Activated T-cell treated with anti-CD3 and anti-CD28 coated beads, Interleukin-2, amount 50 U/mL, for 72 hours (primary cell): Measurements from ENCODE around the gene CUEDC1. TPM values are rescaled to one million over a fixed set of nuclear protein-coding genes. Genes with fewer than 3 reads are reported as not detected.

ENCODE experiments used
- ATAC-seq, 2 donors: fragments of 150-1000 bp; cut with Tn5 transposase; replicated peaks in 1 of 2; 2 replicates each; pipeline ENCODE4 v1.10.0; 2021; ENCODE audit warnings: moderate library complexity in 2 of 2, mild to moderate bottlenecking in 1 of 2
- DNase-seq, 2 donors: peaks; one replicate each; pipeline ENCODE4 v3.0.0; 2021 to 2022; ENCODE audit warnings: mixed read lengths in 1 of 2
- H3K27ac Mint-ChIP-seq: one replicate; pipeline ENCODE4 v1.8.0; 2022; ENCODE audit warnings: mild to moderate bottlenecking, moderate library complexity, mixed read lengths
- H3K27me3 Mint-ChIP-seq: one replicate; pipeline ENCODE4 v1.8.0; 2022; ENCODE audit warnings: low read depth, mixed read lengths
- H3K36me3 Mint-ChIP-seq, 2 donors: one replicate each; pipeline ENCODE4 v1.8.0; 2022; ENCODE audit warnings: mixed read lengths in 2 of 2, mild to moderate bottlenecking in 1 of 2; ENCODE audit not compliant: insufficient read depth in 2 of 2
- H3K4me1 Mint-ChIP-seq: one replicate; pipeline ENCODE4 v1.8.0; 2022; ENCODE audit warnings: low read depth, mixed read lengths
- H3K4me3 Mint-ChIP-seq, 2 donors: one replicate each; pipeline ENCODE4 v1.8.0; 2022; ENCODE audit warnings: mild to moderate bottlenecking in 2 of 2, mixed read lengths in 2 of 2, moderate library complexity in 2 of 2
- H3K9me3 Mint-ChIP-seq, 2 donors: one replicate each; pipeline ENCODE4 v1.8.0; 2022; ENCODE audit warnings: mixed read lengths in 2 of 2
- total RNA-seq, 2 donors: library from RNA; stranded (reverse); gene quantifications; one replicate each; pipeline ENCODE4 v1.2.3, GENCODE V29; 2022

CUEDC1 gene
- total RNA-seq: 1 to 10 TPM; 1.1 to 1.4 TPM

- Mint-ChIP-seq H3K36me3 (no peaks in the 10 kb centered on the region), H3K9me3 (no peaks in the 10 kb centered on the region), H3K4me3 (peak within 1 kb of the TSS; percentile 74 to 80), H3K27ac (no peak within 1 kb of the TSS), H3K27me3 (peaks cover 53% of the 10 kb centered on the region), H3K4me1 (peaks cover 31% of the 10 kb centered on the region)
- peak; percentile 81 to 88 for ATAC-seq
- peak; percentile 77 to 81 for DNase-seq
These were observed at the start of gene CUEDC1 for GRCh38 chr17:57955183-57955931. CUEDC1 (minus strand) TSS chr17:57955412; CDS start chr17:57885564, 69,848 bp downstream.

GRCh38 chr17:58004060-58004459, 48.8 kb upstream of the CUEDC1 start:
- Mint-ChIP-seq H3K36me3 (peaks cover 30 to 52% of the 10 kb centered on the region in 2 donors), H3K27me3 (no peaks in the 10 kb centered on the region), H3K9me3 (no peaks in the 10 kb centered on the region), H3K27ac (peak overlapping the region; percentile 100), H3K4me3 (peak overlapping the region; percentile 99), H3K4me1 (peaks cover 79% of the 10 kb centered on the region)
- DNase-seq (no peak), ATAC-seq (no peak)

- Mint-ChIP-seq H3K9me3 (no peaks in the 10 kb centered on the region), H3K4me3 (peak overlapping the region; percentile 99), H3K4me1 (peaks cover 79% of the 10 kb centered on the region), H3K27me3 (no peaks in the 10 kb centered on the region), H3K27ac (peak overlapping the region; percentile 100), H3K36me3 (peaks cover 30 to 53% of the 10 kb centered on the region in 2 donors)
- DNase-seq (no peak), ATAC-seq (no peak)
These were observed 47.8 kb upstream of the CUEDC1 start for GRCh38 chr17:58002973-58003372.

- Mint-ChIP-seq H3K9me3 (no peaks in the 10 kb centered on the region), H3K4me1 (peaks cover 80% of the 10 kb centered on the region), H3K27me3 (no peaks in the 10 kb centered on the region), H3K4me3 (peak overlapping the region; percentile 99), H3K36me3 (peaks cover 30 to 55% of the 10 kb centered on the region in 2 donors), H3K27ac (peak overlapping the region; percentile 100)
- DNase-seq: no peak
- ATAC-seq: no peak
These were observed 47.1 kb upstream of the CUEDC1 start for GRCh38 chr17:58002154-58002948.

- Mint-ChIP-seq H3K36me3 (peaks cover 25 to 52% of the 10 kb centered on the region in 2 donors), H3K9me3 (no peaks in the 10 kb centered on the region), H3K4me1 (peaks cover 87% of the 10 kb centered on the region), H3K27me3 (no peaks in the 10 kb centered on the region), H3K27ac (peak overlapping the region; percentile 100), H3K4me3 (peak overlapping the region in 1 of 2 donors; percentile 44)
- no peak for DNase-seq
- no peak for ATAC-seq
These were observed 46.4 kb upstream of the CUEDC1 start for GRCh38 chr17:58001461-58002124.

- Mint-ChIP-seq H3K27me3 (no peaks in the 10 kb centered on the region), H3K27ac (peak overlapping the region; percentile 92), H3K4me1 (peaks cover 90% of the 10 kb centered on the region), H3K36me3 (peaks cover 8 to 36% of the 10 kb centered on the region in 2 donors), H3K9me3 (no peaks in the 10 kb centered on the region), H3K4me3 (peak overlapping the region; percentile 58 to 65)
- peak; percentile 69 for ATAC-seq
- DNase-seq: peak in 1 of 2 donors; percentile 20
These were observed 44.3 kb upstream of the CUEDC1 start for GRCh38 chr17:57999496-58000017.

- peaks cover 90% of the 10 kb centered on the region for H3K4me1 Mint-ChIP-seq
- H3K9me3 Mint-ChIP-seq: no peaks in the 10 kb centered on the region
- H3K36me3 Mint-ChIP-seq: peaks cover 8 to 33% of the 10 kb centered on the region in 2 donors
- DNase-seq: no peak
- H3K27ac Mint-ChIP-seq: peak overlapping the region; percentile 92
- H3K4me3 Mint-ChIP-seq: peak overlapping the region; percentile 58 to 65
- H3K27me3 Mint-ChIP-seq: no peaks in the 10 kb centered on the region
- ATAC-seq: peak; percentile 49 to 52
These were observed 43.8 kb upstream of the CUEDC1 start for GRCh38 chr17:57999010-57999495.

- ATAC-seq: no peak
- Mint-ChIP-seq H3K27me3 (no peaks in the 10 kb centered on the region), H3K27ac (peak overlapping the region; percentile 83), H3K36me3 (peaks cover 0 to 20% of the 10 kb centered on the region in 2 donors), H3K9me3 (no peaks in the 10 kb centered on the region), H3K4me1 (peaks cover 77% of the 10 kb centered on the region), H3K4me3 (no peak overlapping the region)
- no peak for DNase-seq
These were observed 42.0 kb upstream of the CUEDC1 start for GRCh38 chr17:57997085-57997809.

- Mint-ChIP-seq H3K4me1 (peaks cover 65% of the 10 kb centered on the region), H3K9me3 (no peaks in the 10 kb centered on the region), H3K4me3 (peak overlapping the region; percentile 2 to 36)
These were observed 40.1 kb upstream of the CUEDC1 start for GRCh38 chr17:57995076-57995956.

GRCh38 chr17:57994436-57994835, 39.2 kb upstream of the CUEDC1 start:
- Mint-ChIP-seq H3K27ac (peak overlapping the region; percentile 10), H3K27me3 (no peaks in the 10 kb centered on the region), H3K9me3 (no peaks in the 10 kb centered on the region), H3K4me1 (peaks cover 59% of the 10 kb centered on the region), H3K4me3 (no peak overlapping the region), H3K36me3 (peaks cover 0 to 17% of the 10 kb centered on the region in 2 donors)
- no peak for ATAC-seq
- no peak for DNase-seq

More at GRCh38 chr17:57995076-57995956, 40.1 kb upstream of the CUEDC1 start:
- peak overlapping the region; percentile 40 for H3K27ac Mint-ChIP-seq
- H3K36me3 Mint-ChIP-seq: peaks cover 0 to 17% of the 10 kb centered on the region in 2 donors
- peak; percentile 67 to 80 for ATAC-seq
- peak; percentile 49 to 52 for DNase-seq
- no peaks in the 10 kb centered on the region for H3K27me3 Mint-ChIP-seq
